Ectodermal cell (in vitro differentiated cells): ENCODE measurements around the gene AKAP6.

Experiments
- H3K27ac ChIP-seq: 2 replicates; pipeline ENCODE4 v1.7.0; 2013; ENCODE audit warnings: mild to moderate bottlenecking, low read depth, low read length; ENCODE audit not compliant: insufficient read depth, poor library complexity, severe bottlenecking
- H3K27me3 ChIP-seq: 2 replicates; pipeline ENCODE4 v1.7.0; 2013; ENCODE audit warnings: mild to moderate bottlenecking, low read length; ENCODE audit not compliant: insufficient read depth, control insufficient read depth, poor library complexity, severe bottlenecking
- H3K36me3 ChIP-seq: one replicate; pipeline ENCODE4 v1.7.0; 2013; ENCODE audit warnings: low read length; ENCODE audit not compliant: control insufficient read depth, insufficient read depth
- H3K4me1 ChIP-seq: one replicate; pipeline ENCODE4 v1.7.0; 2013; ENCODE audit warnings: low read length; ENCODE audit not compliant: control insufficient read depth, insufficient read depth
- H3K4me3 ChIP-seq: 2 replicates; pipeline ENCODE4 v1.7.0; 2013; ENCODE audit warnings: low read depth, low read length, control low read depth; ENCODE audit not compliant: insufficient read depth
- H3K9me3 ChIP-seq: 2 replicates; pipeline ENCODE4 v1.7.0; 2013; ENCODE audit warnings: mild to moderate bottlenecking, low read length, moderate library complexity; ENCODE audit not compliant: control insufficient read depth
- WGBS, 2 experiments: methylation state at CpG; one replicate each; pipeline ENCODE4 v1.1.7; 2013; ENCODE audit warnings: missing lambda C conversion rate in 2 of 2; 5-methylcytosine and 5-hydroxymethylcytosine counted together

AKAP6 gene

GRCh38 chr14:32737621-32738020 lies 408.5 kb downstream of the AKAP6 start:
- H3K9me3 ChIP-seq: no peaks in the 10 kb centered on the region
- H3K27ac ChIP-seq: no peak overlapping the region
- H3K36me3 ChIP-seq: no peaks in the 10 kb centered on the region
- no peak overlapping the region for H3K4me3 ChIP-seq
- no peaks in the 10 kb centered on the region for H3K27me3 ChIP-seq
- H3K4me1 ChIP-seq: peaks cover 4% of the 10 kb centered on the region
- 89 to 92% methylated on average over 2 to 3 of the region's 3 CpGs for WGBS, 2 experiments

- Histone ChIP-seq H3K4me1 (peaks cover 4% of the 10 kb centered on the region), H3K27me3 (no peaks in the 10 kb centered on the region), H3K9me3 (no peaks in the 10 kb centered on the region), H3K27ac (no peak overlapping the region), H3K36me3 (no peaks in the 10 kb centered on the region), H3K4me3 (no peak overlapping the region)
- WGBS, 2 experiments: 92 to 93% methylated on average over 3 to 4 of the region's 5 CpGs
Observed at GRCh38 chr14:32738206-32738871, 409.2 kb downstream of the AKAP6 start.

- no peaks in the 10 kb centered on the region for H3K36me3 ChIP-seq
- H3K4me1 ChIP-seq: no peaks in the 10 kb centered on the region
- H3K4me3 ChIP-seq: no peak overlapping the region
- 97% methylated on average over 2 of the region's 2 CpGs for WGBS, 2 experiments
- H3K27me3 ChIP-seq: no peaks in the 10 kb centered on the region
- H3K27ac ChIP-seq: no peak overlapping the region
- no peaks in the 10 kb centered on the region for H3K9me3 ChIP-seq
Observed at GRCh38 chr14:32744811-32745445, 415.8 kb downstream of the AKAP6 start.

GRCh38 chr14:32754209-32754608 lies 425.1 kb downstream of the AKAP6 start:
- Histone ChIP-seq H3K4me1 (no peaks in the 10 kb centered on the region), H3K4me3 (no peak overlapping the region), H3K27ac (no peak overlapping the region), H3K9me3 (no peaks in the 10 kb centered on the region), H3K36me3 (peaks cover 3% of the 10 kb centered on the region), H3K27me3 (no peaks in the 10 kb centered on the region)
- WGBS, 2 experiments: no CpG with 5 or more reads among the region's 1 CpG

GRCh38 chr14:32756173-32756572 lies 427.1 kb downstream of the AKAP6 start:
- H3K27me3 ChIP-seq: no peaks in the 10 kb centered on the region
- no peak overlapping the region for H3K4me3 ChIP-seq
- WGBS, 2 experiments: 91 to 95% methylated on average over 1 of the region's 1 CpG
- peaks cover 3% of the 10 kb centered on the region for H3K36me3 ChIP-seq
- H3K9me3 ChIP-seq: no peaks in the 10 kb centered on the region
- H3K4me1 ChIP-seq: no peaks in the 10 kb centered on the region
- no peak overlapping the region for H3K27ac ChIP-seq

- H3K27ac ChIP-seq: no peak overlapping the region
- no peaks in the 10 kb centered on the region for H3K9me3 ChIP-seq
- 86 to 94% methylated on average over 3 of the region's 3 CpGs for WGBS, 2 experiments
- no peaks in the 10 kb centered on the region for H3K27me3 ChIP-seq
- H3K4me1 ChIP-seq: no peaks in the 10 kb centered on the region
- no peak overlapping the region for H3K4me3 ChIP-seq
- peaks cover 3% of the 10 kb centered on the region for H3K36me3 ChIP-seq
Observed at GRCh38 chr14:32756775-32757174, 427.7 kb downstream of the AKAP6 start.

GRCh38 chr14:32757568-32757967 lies 428.5 kb downstream of the AKAP6 start:
- H3K27ac ChIP-seq: no peak overlapping the region
- H3K4me1 ChIP-seq: no peaks in the 10 kb centered on the region
- H3K4me3 ChIP-seq: no peak overlapping the region
- H3K27me3 ChIP-seq: no peaks in the 10 kb centered on the region
- H3K9me3 ChIP-seq: no peaks in the 10 kb centered on the region
- H3K36me3 ChIP-seq: peaks cover 3% of the 10 kb centered on the region
- 89 to 90% methylated on average over 4 of the region's 4 CpGs for WGBS, 2 experiments

GRCh38 chr14:32761381-32761968 lies 432.4 kb downstream of the AKAP6 start:
- WGBS, 2 experiments: 89 to 92% methylated on average over 5 of the region's 5 CpGs

GRCh38 chr14:32762886-32763285 lies 433.8 kb downstream of the AKAP6 start:
- H3K27ac ChIP-seq: no peak overlapping the region
- no peaks in the 10 kb centered on the region for H3K27me3 ChIP-seq
- WGBS, 2 experiments: 100% methylated on average over 1 to 2 of the region's 2 CpGs
- no peak overlapping the region for H3K4me3 ChIP-seq
- H3K9me3 ChIP-seq: no peaks in the 10 kb centered on the region
- no peaks in the 10 kb centered on the region for H3K4me1 ChIP-seq
- no peaks in the 10 kb centered on the region for H3K36me3 ChIP-seq

More at GRCh38 chr14:32761381-32761968, 432.4 kb downstream of the AKAP6 start:
- Histone ChIP-seq H3K36me3 (no peaks in the 10 kb centered on the region), H3K9me3 (no peaks in the 10 kb centered on the region), H3K4me1 (no peaks in the 10 kb centered on the region), H3K27me3 (no peaks in the 10 kb centered on the region), H3K4me3 (no peak overlapping the region), H3K27ac (no peak overlapping the region)

- Histone ChIP-seq H3K9me3 (no peaks in the 10 kb centered on the region), H3K27me3 (no peaks in the 10 kb centered on the region), H3K36me3 (no peaks in the 10 kb centered on the region), H3K27ac (no peak overlapping the region), H3K4me3 (no peak overlapping the region), H3K4me1 (no peaks in the 10 kb centered on the region)
- 100% methylated on average over 1 of the region's 1 CpG for WGBS, 2 experiments
Observed at GRCh38 chr14:32763673-32764072, 434.6 kb downstream of the AKAP6 start.
